Embryonic facial prominence (tissue), 1 donor: ENCODE data around the gene FBXO17.

ENCODE experiments used
- DNase-seq: peaks from one replicate; pipeline ENCODE4 v3.0.0-alpha.2; 2016; ENCODE audit errors: extremely low spot score

The FBXO17 gene

DNA sequence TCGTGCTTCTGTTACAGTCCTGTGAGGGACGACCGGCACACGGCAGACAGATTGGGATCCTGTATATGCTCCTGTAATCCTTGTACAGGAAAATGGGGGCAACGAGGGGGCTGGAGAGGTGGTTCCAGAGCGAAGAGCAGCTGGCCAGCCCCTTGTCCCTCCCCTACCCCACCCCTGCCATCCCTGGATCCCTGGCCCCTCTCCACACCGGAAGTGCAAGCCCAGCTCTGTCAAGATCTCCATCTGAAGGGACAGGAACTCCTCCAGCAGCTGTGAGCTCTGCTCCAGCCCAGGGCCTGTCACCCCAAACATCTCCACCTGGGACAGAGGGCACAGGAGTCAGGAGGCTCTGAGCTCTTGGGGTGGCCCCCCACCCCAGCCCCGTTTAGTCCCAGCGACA lies 58.0 kb downstream of the FBXO17 start:
- no peak for DNase-seq

DNA sequence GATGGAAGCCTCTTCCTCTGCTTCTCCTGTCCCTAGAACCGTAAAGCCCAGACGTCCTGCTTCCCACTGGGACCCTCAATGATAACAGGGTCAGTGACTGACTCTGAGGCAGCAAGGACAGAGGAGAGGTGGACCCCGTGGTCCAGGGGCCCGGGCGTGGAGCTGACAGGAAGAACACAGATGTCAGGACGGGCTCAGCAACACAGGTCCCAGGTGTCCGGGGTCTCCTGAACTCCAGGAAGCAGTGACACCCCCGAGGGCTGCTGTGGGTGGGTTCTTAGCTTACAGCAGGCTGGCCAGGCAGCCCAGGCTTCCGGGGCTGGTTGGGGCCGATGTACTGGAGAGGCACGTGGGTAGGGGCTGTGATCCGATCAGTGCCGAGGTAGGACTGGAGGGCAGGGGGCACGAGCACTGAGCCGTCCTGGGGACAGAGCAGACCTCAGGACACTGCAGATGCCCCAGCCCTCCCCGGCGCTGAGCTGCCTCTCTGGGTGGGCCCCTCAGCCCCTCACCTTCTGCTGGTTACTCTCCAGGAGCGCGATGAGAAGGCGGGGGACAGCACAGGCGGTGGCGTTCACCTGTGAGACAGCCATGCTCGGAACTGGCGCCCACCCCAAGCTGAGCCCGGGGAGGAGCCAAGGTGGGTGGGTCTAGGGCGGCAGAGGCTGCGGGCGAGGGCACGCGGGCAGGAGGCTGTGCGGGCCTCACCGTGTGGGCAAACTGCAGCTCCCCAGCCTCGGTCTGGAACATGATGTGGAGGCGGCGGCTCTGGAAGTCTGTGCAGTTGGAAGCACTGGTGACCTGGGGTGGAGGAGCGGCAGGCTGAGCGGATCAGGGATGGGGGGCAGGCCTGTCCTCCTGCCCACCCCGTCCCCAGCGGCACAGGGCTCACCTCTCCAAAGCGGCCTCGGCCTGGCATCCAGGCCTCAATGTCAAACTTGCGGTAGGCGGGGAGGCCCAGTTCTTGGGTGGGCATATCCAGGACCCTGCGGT lies 59.9 kb downstream of the FBXO17 start:
- DNase-seq, result no peak

DNA sequence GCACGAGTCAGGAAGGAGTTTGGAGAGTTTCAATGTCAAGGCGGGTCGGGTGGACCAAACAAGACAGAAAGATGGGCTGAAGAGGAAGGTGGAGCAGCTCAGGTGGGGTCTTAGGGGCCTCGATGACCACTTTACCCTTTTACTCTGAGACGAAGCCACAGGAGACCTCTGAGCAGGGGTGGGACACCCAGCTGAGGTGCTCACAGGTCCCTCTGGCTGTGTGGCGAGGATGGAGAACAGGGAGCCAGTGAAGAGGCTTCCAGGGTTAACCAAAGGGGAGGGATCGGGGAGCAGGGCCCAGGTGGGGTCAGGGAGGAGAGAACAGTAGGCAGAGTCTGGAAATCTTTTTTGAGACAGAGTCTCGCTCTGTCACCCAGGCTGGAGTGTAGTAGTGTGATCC lies 61.6 kb downstream of the FBXO17 start:
- DNase-seq, result no peak

DNA sequence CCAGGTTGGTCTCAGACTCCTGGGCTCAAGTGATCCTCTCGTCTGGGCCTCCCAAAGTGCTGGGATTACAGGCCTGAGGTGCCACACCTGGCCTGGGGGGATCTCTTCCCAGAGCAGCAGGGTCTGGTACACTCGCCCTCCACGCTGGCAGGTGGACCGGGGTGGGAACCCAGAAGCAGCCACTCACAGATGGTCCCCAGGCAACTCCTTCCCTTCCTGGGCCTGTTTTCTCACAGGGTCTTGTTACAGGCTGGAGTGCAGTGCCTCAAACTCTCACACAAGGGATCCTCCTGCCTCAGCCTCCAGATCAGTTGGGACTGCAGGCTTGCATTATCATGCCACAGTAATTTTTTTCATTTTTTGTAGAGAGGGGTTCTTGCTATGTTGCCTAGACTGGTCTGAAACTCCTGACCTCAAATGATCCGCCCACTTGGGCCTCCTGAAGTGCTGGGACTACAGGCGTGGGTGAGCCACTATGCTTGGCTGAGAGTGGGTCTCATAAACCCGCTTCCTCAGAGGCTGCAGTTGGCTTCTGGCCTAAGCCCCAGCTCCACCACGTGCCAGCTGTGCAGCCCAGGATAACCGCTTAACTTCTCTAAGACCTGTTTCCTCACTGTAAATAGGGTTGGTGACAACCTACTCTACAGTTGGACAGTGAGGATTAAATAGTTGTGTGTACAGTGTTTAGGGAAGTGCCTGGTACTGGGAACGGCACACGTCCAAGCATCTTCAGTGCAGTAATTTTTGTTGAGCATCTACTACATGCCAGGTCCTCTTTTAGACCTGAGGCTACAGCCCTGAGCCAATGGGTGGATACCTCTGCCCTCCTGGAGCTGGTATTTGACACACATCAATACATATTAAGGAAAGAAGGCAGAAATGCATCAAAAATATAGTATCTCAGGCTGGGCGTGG lies 62.7 kb downstream of the FBXO17 start:
- no peak for DNase-seq

DNA sequence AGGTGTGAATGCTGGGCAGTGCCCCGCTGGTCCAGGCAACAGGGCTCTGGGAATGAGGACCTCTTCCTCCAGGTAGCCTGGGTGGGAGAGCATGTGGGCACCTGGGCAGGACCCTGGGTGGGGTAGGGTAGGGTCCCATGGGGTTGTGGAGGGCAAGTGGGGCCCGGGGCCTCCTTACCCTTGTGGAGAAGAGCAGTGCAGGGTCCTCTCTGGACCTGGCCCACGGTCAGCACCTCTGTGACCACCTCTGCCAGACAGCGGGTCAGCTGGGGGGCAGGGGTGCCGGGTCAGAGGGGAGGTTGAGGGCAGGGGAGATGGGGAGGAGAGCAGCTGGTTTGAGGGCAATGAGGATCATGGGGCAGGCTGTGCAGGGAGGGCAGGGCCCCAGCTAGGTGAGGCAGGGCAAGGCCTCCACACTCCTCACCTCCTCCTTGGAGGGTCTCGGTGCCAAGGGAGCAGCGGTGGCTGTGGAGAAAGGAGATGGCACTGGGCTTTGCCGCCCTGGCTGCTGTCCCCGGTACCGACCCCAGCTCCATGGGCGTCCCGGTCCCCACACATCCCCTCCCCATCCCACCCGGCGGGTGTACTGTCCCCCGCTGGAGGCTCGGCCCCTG lies 64.0 kb downstream of the FBXO17 start:
- DNase-seq, result no peak

DNA sequence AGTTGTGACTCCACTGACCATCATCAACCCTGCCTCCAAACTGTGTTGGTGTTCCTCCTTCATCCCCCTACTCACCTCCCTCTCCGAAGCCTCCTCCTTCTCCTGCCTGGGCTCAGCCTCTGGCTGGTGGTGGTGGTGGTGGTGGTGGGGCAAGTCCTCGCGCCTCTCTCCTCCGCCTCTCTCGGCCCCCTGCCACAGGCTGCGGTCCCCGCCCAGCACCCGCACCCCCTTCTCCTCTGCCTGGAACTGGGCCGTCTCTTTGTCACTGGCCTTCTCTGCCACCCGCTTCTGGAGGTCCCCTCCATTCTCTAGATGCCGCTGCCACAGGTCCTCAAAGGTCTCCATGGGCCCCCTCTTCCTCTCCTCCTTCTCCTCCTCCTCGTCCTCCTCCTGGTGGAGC lies 65.1 kb downstream of the FBXO17 start:
- DNase-seq, result no peak

DNA sequence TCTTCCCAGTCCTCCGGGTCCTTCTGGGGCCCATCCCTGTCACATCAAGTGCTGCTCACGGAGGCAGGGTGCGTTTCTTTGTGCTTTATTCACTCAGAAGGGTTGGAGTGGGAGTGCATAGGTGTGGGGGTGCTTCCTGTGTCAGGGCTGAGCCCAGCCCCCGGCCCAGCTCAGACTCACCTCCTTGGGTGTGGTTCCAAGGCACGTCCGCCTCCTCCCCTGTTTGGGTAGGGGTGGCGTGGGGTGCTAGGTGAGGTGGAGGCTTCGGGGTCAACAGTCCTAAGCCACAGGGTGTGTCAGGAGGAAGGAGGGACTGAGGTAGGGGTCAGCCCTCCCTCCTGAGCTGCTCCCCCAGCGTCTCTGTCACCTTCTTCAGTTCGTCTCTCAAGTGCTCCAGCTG lies 66.6 kb downstream of the FBXO17 start:
- DNase-seq, result no peak

DNA sequence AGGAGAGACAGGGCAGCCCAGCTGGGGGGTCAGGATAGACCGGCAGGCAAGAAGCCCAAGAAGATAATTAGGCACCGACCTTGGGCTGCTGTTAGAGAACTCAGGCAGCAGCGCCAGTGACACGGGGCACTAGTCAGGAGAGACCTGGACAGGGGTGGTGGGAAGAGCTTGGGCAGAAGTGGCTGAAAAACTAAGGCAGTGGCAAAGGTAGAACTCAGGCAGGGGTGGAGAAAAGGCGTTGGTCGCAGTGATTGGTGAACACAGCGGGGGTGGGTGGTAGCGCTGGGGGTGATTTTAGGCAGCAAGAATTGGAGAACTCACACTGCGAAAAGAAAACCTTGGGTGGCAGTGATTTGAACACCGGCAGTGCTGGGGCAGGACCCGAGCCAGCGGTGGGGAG lies 67.9 kb downstream of the FBXO17 start:
- no peak for DNase-seq

DNA sequence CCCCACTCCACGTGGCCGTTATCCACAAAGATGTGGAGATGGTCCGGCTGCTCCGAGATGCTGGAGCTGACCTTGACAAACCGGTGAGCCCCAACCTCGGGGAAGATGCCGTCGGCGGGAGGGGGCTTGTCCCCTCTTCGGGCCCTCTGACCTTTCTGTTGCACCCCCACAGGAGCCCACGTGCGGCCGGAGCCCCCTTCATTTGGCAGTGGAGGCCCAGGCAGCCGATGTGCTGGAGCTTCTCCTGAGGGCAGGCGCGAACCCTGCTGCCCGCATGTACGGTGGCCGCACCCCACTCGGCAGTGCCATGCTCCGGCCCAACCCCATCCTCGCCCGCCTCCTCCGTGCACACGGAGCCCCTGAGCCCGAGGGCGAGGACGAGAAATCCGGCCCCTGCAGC lies 68.3 kb downstream of the FBXO17 start:
- no peak for DNase-seq

DNA sequence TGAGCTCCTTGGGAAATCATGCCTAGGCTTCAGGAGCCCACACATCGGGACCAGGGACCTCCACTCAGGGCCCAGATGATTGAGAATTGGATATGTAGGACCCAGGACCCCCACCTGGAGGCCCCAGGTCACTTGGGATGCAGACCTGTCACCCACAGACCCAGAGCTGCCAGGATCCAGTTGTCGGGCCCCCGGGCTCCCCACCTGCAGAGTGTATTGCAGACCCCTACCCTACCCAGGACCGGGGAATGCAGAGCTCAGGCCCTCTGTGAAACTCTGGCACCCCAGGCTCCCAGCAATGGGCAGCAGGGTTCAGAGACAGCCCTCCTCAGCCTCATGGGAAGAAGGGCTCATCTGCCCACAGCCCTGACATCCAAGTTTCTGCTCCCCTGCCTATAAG lies 69.9 kb downstream of the FBXO17 start:
- no peak for DNase-seq

DNA sequence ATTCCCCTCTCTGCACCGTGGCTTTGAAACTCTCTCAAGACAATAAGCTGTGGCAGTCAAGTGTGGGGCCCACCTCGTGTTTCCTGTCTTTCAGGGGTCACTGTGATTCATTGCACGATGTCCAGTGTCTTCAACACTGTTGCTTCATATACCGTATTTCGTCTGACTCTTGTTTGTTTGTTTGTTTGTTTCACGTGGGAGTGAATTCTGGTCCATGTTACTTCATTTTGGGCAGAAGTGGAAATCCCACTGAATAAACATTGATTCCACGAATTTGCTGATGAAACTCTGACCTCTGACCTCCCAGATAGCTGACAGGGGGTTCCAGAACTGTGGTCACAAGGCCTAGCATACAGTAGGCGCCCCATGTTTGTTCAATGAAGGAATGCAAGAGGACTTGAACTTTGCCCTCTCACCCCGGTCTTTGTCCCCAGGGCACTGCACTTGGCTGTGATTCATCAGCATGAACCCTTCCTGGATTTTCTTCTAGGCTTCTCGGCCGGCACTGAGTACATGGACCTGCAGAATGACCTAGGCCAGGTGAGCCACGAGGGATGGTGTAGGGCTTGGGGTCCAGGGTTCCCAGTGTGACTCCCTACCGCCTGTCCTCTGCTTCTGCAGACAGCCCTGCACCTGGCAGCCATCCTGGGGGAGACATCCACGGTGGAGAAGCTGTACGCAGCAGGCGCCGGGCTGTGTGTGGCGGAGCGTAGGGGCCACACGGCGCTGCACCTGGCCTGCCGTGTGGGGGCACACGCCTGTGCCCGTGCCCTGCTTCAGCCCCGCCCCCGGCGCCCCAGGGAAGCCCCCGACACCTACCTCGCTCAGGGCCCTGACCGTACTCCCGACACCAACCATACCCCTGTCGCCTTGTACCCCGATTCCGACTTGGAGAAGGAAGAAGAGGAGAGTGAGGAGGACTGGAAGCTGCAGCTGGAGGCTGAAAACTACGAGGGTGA lies 70.7 kb downstream of the FBXO17 start:
- DNase-seq, result no peak

DNA sequence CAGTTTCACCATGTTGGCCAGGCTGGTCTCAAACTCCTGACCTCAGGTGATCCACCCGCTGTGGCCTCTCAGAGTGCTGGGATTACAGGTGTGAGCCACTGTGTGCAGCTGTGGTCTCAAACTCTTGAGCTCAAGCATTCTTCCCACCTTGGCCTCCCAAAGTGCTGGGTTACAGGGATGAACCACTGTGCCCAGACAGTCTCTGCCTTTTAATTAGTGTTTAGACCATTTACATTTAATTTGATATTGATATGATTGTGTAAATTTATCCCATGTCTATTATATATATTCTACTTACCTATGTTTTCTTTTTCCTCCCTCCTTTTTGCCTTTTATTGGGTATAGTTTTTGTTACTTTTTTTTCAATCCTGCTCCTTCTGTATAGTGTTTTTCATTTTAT lies 73.9 kb downstream of the FBXO17 start:
- DNase-seq, result no peak

DNA sequence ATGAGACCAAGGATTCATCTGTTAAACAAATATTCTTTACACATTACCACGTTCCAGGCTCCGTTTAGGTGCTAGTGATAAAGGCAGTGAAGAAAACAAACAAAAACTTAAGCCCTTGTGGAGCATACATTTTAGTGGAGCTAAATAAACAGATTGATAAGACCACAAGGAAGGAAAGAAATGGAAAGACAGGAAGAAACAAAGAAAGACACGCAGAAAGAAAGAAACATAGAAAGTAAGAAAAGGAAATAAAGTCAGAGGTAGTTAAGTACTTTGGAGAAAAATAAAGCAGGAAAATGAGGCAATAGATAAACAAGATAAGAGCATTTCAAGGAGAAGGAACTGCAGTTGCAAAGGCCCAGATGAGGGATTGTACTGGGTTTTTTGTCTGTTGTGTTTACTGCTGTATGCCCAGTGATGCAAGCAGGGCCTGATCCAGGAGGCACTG lies 74.8 kb downstream of the FBXO17 start:
- no peak for DNase-seq

DNA sequence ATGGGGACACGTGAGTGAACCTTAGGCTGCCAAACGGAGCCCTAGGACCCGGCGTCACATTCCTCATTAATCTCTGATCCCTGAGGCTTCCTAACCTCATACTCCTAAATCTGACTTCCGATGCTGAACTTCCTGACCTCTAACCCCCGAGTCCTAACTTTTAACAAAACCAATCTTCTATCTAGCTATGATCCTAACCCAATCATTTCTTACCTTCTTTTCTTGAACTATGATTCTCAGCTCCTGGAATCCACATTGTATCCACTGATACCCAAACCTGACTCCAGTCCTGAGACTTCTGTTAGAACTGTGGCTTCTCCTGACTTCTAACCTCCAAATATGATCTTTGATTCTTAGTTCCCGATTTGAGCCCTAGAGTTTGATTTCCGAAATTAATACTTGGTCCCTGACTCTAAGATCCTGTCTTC lies 75.3 kb downstream of the FBXO17 start:
- DNase-seq, result no peak

DNA sequence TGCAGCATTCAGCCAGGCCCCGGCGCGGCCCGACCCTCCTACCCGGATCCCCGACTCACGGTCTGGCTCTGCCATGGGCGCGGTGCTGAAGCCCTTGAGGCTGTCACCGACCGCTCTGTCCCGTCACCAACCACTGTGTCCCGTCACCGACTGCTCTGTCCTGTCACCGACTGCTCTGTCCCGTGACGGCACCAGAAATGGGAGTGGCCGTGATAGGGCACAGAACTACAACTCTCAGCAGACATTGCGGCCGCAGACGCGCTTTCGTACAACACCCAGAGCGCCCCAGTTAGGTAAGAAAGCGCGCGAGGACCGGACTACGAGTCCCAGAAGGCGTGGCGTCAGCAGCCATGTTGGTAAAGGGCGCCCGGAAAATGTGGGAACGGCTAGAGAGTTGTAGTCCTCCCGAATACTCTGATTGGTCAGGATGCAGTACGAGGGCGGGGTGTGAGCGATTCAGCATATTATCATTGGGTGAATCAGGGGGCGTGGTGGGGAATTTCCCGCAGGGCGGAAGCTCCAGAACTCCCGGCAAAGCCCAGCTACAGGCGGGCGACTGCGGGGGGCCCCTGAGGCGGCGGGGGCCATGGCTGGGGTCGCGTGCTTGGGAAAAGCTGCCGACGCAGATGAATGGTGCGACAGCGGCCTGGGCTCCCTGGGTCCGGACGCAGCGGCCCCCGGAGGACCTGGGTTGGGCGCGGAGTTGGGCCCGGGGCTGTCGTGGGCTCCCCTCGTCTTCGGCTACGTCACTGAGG lies 75.9 kb downstream of the FBXO17 start, which contains the start of the genes NFKBIB and SIRT2:
NFKBIB (plus strand) TSS at position 523 of the 755 bp plus-strand sequence; CDS start at position 587, 64 bp downstream.
SIRT2 (minus strand) TSS at position 172 of the 755 bp plus-strand sequence; CDS start at position 75, 97 bp downstream.
- DNase-seq, result peak; percentile 100

DNA sequence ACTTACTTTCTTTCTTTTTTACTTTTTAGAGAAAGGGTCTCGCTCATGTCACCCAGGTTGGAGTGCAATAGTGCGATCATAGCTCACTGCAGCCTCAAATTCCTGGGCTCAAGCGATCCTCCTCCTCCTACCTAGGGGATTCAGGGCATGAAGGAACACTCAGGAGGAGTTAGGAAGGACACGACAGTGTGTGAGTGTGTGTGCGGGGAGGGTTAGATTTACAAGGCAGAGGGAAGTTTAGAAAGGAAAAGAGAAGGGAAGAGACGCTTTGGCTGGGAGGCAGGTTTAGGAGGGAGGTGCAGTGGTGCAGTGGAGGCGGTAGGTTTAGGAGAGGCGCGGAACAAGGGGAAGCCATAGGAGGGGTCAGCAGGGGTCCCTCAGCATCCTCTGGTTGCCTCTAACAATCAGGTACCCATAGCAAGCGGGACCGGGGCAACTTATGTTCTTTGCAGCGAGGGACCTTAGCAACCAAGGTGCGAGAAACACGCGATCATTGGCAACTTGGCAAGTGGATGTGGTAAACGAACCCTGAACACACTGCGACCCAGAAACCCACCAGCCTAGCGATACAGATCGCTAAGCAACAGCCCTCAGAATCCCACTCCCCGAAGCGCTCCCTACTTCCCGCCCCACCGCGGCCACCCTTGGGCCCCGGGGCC lies 76.6 kb downstream of the FBXO17 start:
- no peak for DNase-seq

DNA sequence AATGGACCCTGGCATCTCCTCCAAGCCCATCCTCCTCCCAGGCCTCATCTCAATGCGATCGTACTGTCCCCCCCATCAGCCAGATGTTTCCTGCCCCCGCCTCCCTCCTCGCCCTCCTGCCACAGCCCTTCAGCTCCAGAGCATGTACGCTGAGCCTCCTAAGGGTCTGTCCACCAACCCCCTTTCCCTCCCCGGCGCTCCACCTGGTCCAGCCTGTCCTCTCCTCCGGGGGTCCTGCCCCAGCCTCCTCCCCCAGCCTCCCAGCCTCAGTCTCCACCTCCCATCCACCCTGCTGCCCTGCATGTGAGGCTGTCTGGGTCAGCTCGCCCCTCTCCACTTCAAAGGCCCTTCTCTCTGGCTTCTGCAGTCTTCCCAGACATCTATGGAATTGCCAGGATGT lies 80.6 kb downstream of the FBXO17 start:
- no peak for DNase-seq

DNA sequence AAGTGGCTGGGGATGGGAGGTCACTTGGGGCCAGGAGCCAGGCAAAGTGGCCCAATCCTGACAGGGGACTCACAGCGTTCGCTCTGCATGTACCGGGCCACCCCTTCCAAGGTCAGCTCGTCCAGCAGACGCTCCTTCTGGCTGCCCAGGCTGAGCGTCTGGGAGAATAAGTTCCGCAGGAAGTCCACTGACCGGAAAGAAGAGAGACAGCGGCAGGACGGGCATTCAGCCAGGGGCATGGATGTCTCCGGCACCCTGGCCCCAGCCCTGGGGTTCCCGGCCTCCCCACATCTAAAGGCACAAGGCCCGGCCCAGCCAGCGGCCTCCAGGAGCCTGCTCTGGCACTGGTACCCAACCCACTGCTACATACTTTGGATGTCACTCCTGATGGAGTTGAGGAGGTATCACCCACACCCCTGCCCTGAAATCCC lies 82.2 kb downstream of the FBXO17 start:
- no peak for DNase-seq

DNA sequence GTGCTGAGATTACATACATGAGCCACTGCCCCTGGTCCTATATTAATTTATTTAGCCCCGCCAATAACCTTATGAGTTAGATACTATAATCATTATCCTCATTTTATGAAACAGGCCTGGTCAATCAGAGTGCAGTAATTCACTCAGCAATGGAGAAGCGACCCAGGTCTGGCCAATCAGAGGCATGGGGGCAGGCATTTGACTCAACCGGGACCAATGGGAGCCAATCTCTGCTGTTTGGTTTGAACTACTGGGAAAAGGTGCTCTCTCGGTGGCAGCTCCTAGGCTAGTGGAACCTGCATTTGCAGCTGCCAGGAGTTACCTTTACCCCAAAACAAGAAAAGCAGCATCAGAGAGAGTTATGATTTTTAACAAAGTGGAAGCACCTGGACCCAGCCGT lies 82.7 kb downstream of the FBXO17 start:
- DNase-seq, result no peak
